ENCODE results near the gene CFAP100. TPM values are rescaled to one million over a fixed set of nuclear protein-coding genes. Genes with fewer than 3 reads are reported as not detected.

The CFAP100 gene
- total RNA-seq, 1 donor from 2014 or later = not detected

GRCh38 chr3:126442094-126442855 is 47.6 kb downstream of the CFAP100 start:
- Histone ChIP-seq H3K36me3 (no peaks in the 10 kb centered on the region), H3F3A (ENCODE audit: low read depth) (no peaks in the 10 kb centered on the region), H3K27ac (no peak overlapping the region), H3K27me3 (no peaks in the 10 kb centered on the region), H3K4me2 (no peak overlapping the region), H3K4me1 (peaks cover 25% of the 10 kb centered on the region), H3K9ac (no peak overlapping the region), H4K20me1 (ENCODE audit: low read depth) (no peaks in the 10 kb centered on the region), H3K79me2 (ENCODE audit: low read depth) (no peaks in the 10 kb centered on the region), H2AFZ (replicated peaks) (no peak overlapping the region), H3K4me3 (no peak overlapping the region), H3K9me3 (ENCODE audit: low read depth) (no peaks in the 10 kb centered on the region)
- Mint-ChIP-seq H3K4me3 (no peak overlapping the region), H3K9me3 (no peaks in the 10 kb centered on the region), H3K36me3 (peaks cover 4% of the 10 kb centered on the region), H3K27ac (peak overlapping the region; percentile 66), H3K4me1 (peaks cover 21% of the 10 kb centered on the region), H3K27me3 (ENCODE audit: insufficient read depth, low read depth) (peaks cover 7% of the 10 kb centered on the region)
- TF ChIP-seq EZH2 (IDR thresholded peaks at IDR 0.05) (no peak), CTCF (IDR thresholded peaks at IDR 0.05) (no peak), EZH2phosphoT487 (IDR thresholded peaks at IDR 0.05) (no peak)
- no peak for DNase-seq (ENCODE audit: low spot score)

DNA sequence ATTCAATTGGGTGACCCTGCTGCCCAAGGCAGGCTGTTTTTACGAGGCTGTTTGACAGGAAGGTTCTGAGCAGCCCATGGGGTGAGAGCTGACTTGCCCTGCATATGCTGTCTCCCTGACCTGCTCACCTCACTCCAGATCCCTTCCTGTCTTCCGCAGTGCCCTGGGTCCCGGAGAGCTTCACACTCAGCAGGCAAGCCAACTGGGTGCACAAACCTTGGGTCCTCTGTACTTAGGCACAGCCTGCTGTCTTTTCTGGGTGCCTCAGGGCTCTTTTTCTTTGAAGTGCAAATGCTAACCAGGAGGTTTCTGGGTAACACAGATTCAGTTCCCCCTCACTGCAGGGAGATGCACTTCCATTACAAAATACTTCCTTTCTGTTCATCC is 48.1 kb downstream of the CFAP100 start:
- no peak overlapping the region for H3K27ac ChIP-seq
- Mint-ChIP-seq H3K4me3 (peak overlapping the region; percentile 58), H3K4me1 (peaks cover 21% of the 10 kb centered on the region), H3K27ac (peak overlapping the region; percentile 31), H3K27me3 (ENCODE audit: insufficient read depth, low read depth) (peaks cover 7% of the 10 kb centered on the region), H3K36me3 (no peaks in the 10 kb centered on the region), H3K9me3 (no peaks in the 10 kb centered on the region)
- no peaks in the 10 kb centered on the region for H3K9me3 ChIP-seq (ENCODE audit: low read depth)
- H3K4me1 ChIP-seq = peaks cover 25% of the 10 kb centered on the region
- no peak overlapping the region for H3K9ac ChIP-seq
- no peaks in the 10 kb centered on the region for H3K27me3 ChIP-seq
- H3F3A ChIP-seq (ENCODE audit: low read depth) = no peaks in the 10 kb centered on the region
- H4K20me1 ChIP-seq (ENCODE audit: low read depth) = peaks cover 1% of the 10 kb centered on the region
- no peak for TF ChIP-seq EZH2phosphoT487 (IDR thresholded peaks at IDR 0.05)
- TF ChIP-seq CTCF (IDR thresholded peaks at IDR 0.05) = no peak
- TF ChIP-seq EZH2 (IDR thresholded peaks at IDR 0.05) = no peak
- H3K79me2 ChIP-seq (ENCODE audit: low read depth) = no peaks in the 10 kb centered on the region
- no peak overlapping the region for H3K4me3 ChIP-seq
- no peak overlapping the region for H2AFZ ChIP-seq (replicated peaks)
- no peak for DNase-seq (ENCODE audit: low spot score)
- H3K4me2 ChIP-seq = no peak overlapping the region
- no peaks in the 10 kb centered on the region for H3K36me3 ChIP-seq

- Histone ChIP-seq H3K4me2 (no peak overlapping the region), H2AFZ (replicated peaks) (no peak overlapping the region), H3F3A (ENCODE audit: low read depth) (no peaks in the 10 kb centered on the region), H3K79me2 (ENCODE audit: low read depth) (no peaks in the 10 kb centered on the region), H3K27ac (no peak overlapping the region), H3K9me3 (ENCODE audit: low read depth) (no peaks in the 10 kb centered on the region), H4K20me1 (ENCODE audit: low read depth) (peaks cover 3% of the 10 kb centered on the region), H3K4me1 (peaks cover 18% of the 10 kb centered on the region), H3K27me3 (no peaks in the 10 kb centered on the region), H3K36me3 (no peaks in the 10 kb centered on the region), H3K4me3 (no peak overlapping the region), H3K9ac (no peak overlapping the region)
- Mint-ChIP-seq H3K27me3 (ENCODE audit: insufficient read depth, low read depth) (peaks cover 4% of the 10 kb centered on the region), H3K4me1 (peaks cover 13% of the 10 kb centered on the region), H3K4me3 (no peak overlapping the region), H3K36me3 (peaks cover 3% of the 10 kb centered on the region), H3K9me3 (no peaks in the 10 kb centered on the region), H3K27ac (peak overlapping the region; percentile 50)
- DNase-seq (ENCODE audit: low spot score) = no peak
- TF ChIP-seq EZH2phosphoT487 (IDR thresholded peaks at IDR 0.05) = no peak
- TF ChIP-seq CTCF (IDR thresholded peaks at IDR 0.05) = no peak
- no peak for TF ChIP-seq EZH2 (IDR thresholded peaks at IDR 0.05)
Observed at GRCh38 chr3:126445506-126445905, 50.8 kb downstream of the CFAP100 start.

Measured in neural progenitor cell (in vitro differentiated cells).